NCI-H510A treated with DMSO at 0.1 percent for 48 hours (cell line): ENCODE data around the gene FAM20A.
A peak's percentile ranks its signal among the peaks of the same experiment; 100 is the strongest.
"Not testable (repeated sequence)": the region's sequence is repeated elsewhere in the genome, so short reads cannot be mapped to it uniquely, and the experiment has no call there.

Source experiments
- DNase-seq: peaks from one replicate; lab custom pipeline; 2025; lab: John Stamatoyannopoulos, UW

The FAM20A gene

GRCh38 chr17:68564415-68565111, 36.6 kb downstream of the FAM20A start:
- DNase-seq = no peak

- DNase-seq = no peak
These were observed 38.4 kb downstream of the FAM20A start for GRCh38 chr17:68562736-68563135.

- no peak for DNase-seq
These were observed 40.0 kb downstream of the FAM20A start for GRCh38 chr17:68560966-68561720.

- no peak for DNase-seq
These were observed 41.9 kb downstream of the FAM20A start for GRCh38 chr17:68559316-68559715.

- no peak for DNase-seq
These were observed 44.6 kb downstream of the FAM20A start for GRCh38 chr17:68556551-68556950.

GRCh38 chr17:68544111-68544915, 56.9 kb downstream of the FAM20A start:
- no peak for DNase-seq

- no peak for DNase-seq
These were observed 58.3 kb downstream of the FAM20A start for GRCh38 chr17:68542698-68543463.

- DNase-seq = no peak
These were observed 59.4 kb downstream of the FAM20A start for GRCh38 chr17:68541816-68542215.

GRCh38 chr17:68540981-68541380, 60.2 kb downstream of the FAM20A start:
- DNase-seq = no peak

GRCh38 chr17:68539548-68540467, 61.4 kb downstream of the FAM20A start:
- DNase-seq = peak; percentile 26

- DNase-seq = no peak
These were observed 65.2 kb downstream of the FAM20A start for GRCh38 chr17:68535922-68536321.

- DNase-seq = no peak
These were observed 66.5 kb downstream of the FAM20A start for GRCh38 chr17:68534695-68535088.

- no peak for DNase-seq
These were observed 67.1 kb downstream of the FAM20A start for GRCh38 chr17:68533887-68534694.

GRCh38 chr17:68532826-68533225, 68.3 kb downstream of the FAM20A start:
- no peak for DNase-seq

GRCh38 chr17:68531252-68531651, 69.9 kb downstream of the FAM20A start:
- no peak for DNase-seq

GRCh38 chr17:68527314-68527713, 73.9 kb downstream of the FAM20A start:
- no peak for DNase-seq

- DNase-seq = no peak
These were observed 74.6 kb downstream of the FAM20A start for GRCh38 chr17:68526548-68526947.

- no peak for DNase-seq
These were observed 78.9 kb downstream of the FAM20A start for GRCh38 chr17:68522266-68522665.

GRCh38 chr17:68519911-68520310, 81.3 kb downstream of the FAM20A start:
- DNase-seq = no peak

GRCh38 chr17:68519051-68519450, 82.1 kb downstream of the FAM20A start:
- not testable (repeated sequence) for DNase-seq
